DOHH2 (cell line): ENCODE measurements around the gene FXYD7.

ENCODE experiments used
- EZH2phosphoT487 ChIP-seq: fragments of 200-600 bp; sonication (generic); IDR thresholded peaks from 2 replicates; pipeline ENCODE4 v1.6.1; 2017; ENCODE audit warnings: borderline replicate concordance, mild to moderate bottlenecking, antibody characterized with exemption, low read length, moderate library complexity, mixed read lengths
- TF ChIP-seq, protein P1 (sequence below): fragments of 200-600 bp; sonication (generic); IDR thresholded peaks from one replicate; pipeline ENCODE4 v1.5.1; 2014; ENCODE audit warnings: antibody characterized with exemption, mild to moderate bottlenecking, low read depth, low read length; ENCODE audit not compliant: poor library complexity, severe bottlenecking

DNA sequence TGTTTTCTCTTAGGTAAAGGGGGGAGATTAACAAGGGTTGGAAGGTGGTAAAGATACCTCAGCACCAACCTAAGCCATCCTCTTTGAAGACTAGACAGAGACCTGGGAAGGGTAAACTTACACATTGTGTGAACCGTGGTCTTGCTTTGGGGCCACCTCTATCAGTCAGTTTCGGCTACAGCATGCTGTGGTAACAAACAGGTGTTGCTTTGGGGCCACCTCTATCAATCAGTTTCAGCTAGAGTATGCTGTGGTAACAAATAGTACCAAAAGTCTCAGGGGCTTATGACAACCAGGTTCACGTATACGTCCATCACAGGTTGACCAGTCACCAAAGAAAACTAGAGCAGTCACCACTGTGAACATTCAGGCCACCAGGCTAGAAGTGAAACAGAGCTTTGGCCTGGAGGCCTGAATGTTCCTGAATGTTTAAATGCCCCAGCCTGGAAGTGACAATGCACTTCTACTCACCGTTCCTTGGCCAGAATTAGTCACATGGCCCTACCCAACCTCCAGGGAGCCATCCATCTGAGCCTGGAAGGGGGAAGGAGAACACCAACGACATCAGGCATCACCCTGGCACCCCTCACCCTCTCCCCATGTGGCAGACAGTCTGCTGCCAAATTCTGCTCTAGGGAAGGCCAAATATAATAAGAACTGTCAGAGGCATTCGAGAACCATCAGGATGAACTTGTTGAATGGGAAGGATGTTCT, 3.8 kb downstream of the FXYD7 start:
- TF ChIP-seq, protein P1, sequence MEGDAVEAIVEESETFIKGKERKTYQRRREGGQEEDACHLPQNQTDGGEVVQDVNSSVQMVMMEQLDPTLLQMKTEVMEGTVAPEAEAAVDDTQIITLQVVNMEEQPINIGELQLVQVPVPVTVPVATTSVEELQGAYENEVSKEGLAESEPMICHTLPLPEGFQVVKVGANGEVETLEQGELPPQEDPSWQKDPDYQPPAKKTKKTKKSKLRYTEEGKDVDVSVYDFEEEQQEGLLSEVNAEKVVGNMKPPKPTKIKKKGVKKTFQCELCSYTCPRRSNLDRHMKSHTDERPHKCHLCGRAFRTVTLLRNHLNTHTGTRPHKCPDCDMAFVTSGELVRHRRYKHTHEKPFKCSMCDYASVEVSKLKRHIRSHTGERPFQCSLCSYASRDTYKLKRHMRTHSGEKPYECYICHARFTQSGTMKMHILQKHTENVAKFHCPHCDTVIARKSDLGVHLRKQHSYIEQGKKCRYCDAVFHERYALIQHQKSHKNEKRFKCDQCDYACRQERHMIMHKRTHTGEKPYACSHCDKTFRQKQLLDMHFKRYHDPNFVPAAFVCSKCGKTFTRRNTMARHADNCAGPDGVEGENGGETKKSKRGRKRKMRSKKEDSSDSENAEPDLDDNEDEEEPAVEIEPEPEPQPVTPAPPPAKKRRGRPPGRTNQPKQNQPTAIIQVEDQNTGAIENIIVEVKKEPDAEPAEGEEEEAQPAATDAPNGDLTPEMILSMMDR = no peak
- no peak for TF ChIP-seq EZH2phosphoT487
